Measurements from ENCODE around the gene GSTM2.

The GSTM2 gene

GRCh38 chr1:109625176-109625575 lies 42.7 kb upstream of the GSTM2 start:
- Histone ChIP-seq H3K9me3 (no peaks in the 10 kb centered on the region), H3K4me3 (ENCODE audit: low read depth, low read length) (no peak overlapping the region), H3K4me1 (peaks cover 33% of the 10 kb centered on the region), H3K27me3 (no peaks in the 10 kb centered on the region), H3K36me3 (peaks cover 55% of the 10 kb centered on the region)
- no peak for TF ChIP-seq CTCF (IDR thresholded peaks at IDR 0.05; ENCODE audit: low read depth, low read length)
- DNase-seq: peak; percentile 9

- Histone ChIP-seq H3K4me3 (ENCODE audit: low read depth, low read length) (no peak overlapping the region), H3K9me3 (no peaks in the 10 kb centered on the region), H3K36me3 (peaks cover 59% of the 10 kb centered on the region), H3K4me1 (peaks cover 36% of the 10 kb centered on the region), H3K27me3 (no peaks in the 10 kb centered on the region)
- DNase-seq: peak; percentile 27
- TF ChIP-seq CTCF (IDR thresholded peaks at IDR 0.05; ENCODE audit: low read depth, low read length): no peak
Observed at GRCh38 chr1:109625601-109626560, 42.0 kb upstream of the GSTM2 start.

GRCh38 chr1:109626682-109627408 lies 41.0 kb upstream of the GSTM2 start:
- no peak for DNase-seq
- peaks cover 45% of the 10 kb centered on the region for H3K4me1 ChIP-seq
- no peaks in the 10 kb centered on the region for H3K9me3 ChIP-seq
- peaks cover 67% of the 10 kb centered on the region for H3K36me3 ChIP-seq
- H3K4me3 ChIP-seq (ENCODE audit: low read depth, low read length): no peak overlapping the region
- H3K27me3 ChIP-seq: no peaks in the 10 kb centered on the region
- TF ChIP-seq CTCF (IDR thresholded peaks at IDR 0.05; ENCODE audit: low read depth, low read length): no peak

GRCh38 chr1:109627692-109628399 lies 40.0 kb upstream of the GSTM2 start:
- DNase-seq: no peak
- no peak for TF ChIP-seq CTCF (IDR thresholded peaks at IDR 0.05; ENCODE audit: low read depth, low read length)

GRCh38 chr1:109628540-109629321 lies 39.1 kb upstream of the GSTM2 start:
- no peak for DNase-seq
- Histone ChIP-seq H3K9me3 (no peaks in the 10 kb centered on the region), H3K27me3 (no peaks in the 10 kb centered on the region), H3K4me3 (ENCODE audit: low read depth, low read length) (no peak overlapping the region), H3K4me1 (peaks cover 47% of the 10 kb centered on the region), H3K36me3 (peaks cover 70% of the 10 kb centered on the region)
- TF ChIP-seq CTCF (IDR thresholded peaks at IDR 0.05; ENCODE audit: low read depth, low read length): no peak

More at GRCh38 chr1:109627692-109628399, 40.0 kb upstream of the GSTM2 start:
- H3K9me3 ChIP-seq: no peaks in the 10 kb centered on the region
- peaks cover 70% of the 10 kb centered on the region for H3K36me3 ChIP-seq
- peaks cover 49% of the 10 kb centered on the region for H3K4me1 ChIP-seq
- H3K27me3 ChIP-seq: no peaks in the 10 kb centered on the region
- H3K4me3 ChIP-seq (ENCODE audit: low read depth, low read length): no peak overlapping the region

Data from BE2C (cell line).